Stomach (tissue), 9 donors: Measurements from ENCODE around the gene CARHSP1. TPM values are rescaled to one million over a fixed set of nuclear protein-coding genes. Genes with fewer than 3 reads are reported as not detected.
A peak's percentile ranks its signal among the peaks of the same experiment; 100 is the strongest.

Source experiments
- DNase-seq, 2 donors: peaks; one replicate each; pipeline versions ENCODE4 v3.0.0 to v3.0.0-alpha.2; 2013 to 2019
- H3K27ac ChIP-seq, 5 donors: fragments of 200-600 bp in 4 of 5; sonication (generic) in 4 of 5; one replicate each; pipeline ENCODE4 v1.5.1; 2013 to 2019; ENCODE audit warnings: mild to moderate bottlenecking in 1 of 5, moderate library complexity in 1 of 5
- H3K27me3 ChIP-seq, 3 donors: fragments of 200-600 bp; sonication (generic); one replicate each; pipeline ENCODE4 v1.5.1; 2017 to 2019; ENCODE audit warnings: mixed run types in 1 of 3
- H3K36me3 ChIP-seq, 4 donors: fragments of 200-600 bp; sonication (generic); 1 replicate in 3 of 4; 2 replicates in 1 of 4; pipeline ENCODE4 v1.5.1; 2016 to 2019
- H3K4me1 ChIP-seq, 4 donors: fragments of 200-600 bp; sonication (generic); one replicate each; pipeline ENCODE4 v1.5.1; 2016 to 2019
- H3K4me3 ChIP-seq, 4 donors: fragments of 200-600 bp; sonication (generic) in 3 of 4; one replicate each; pipeline ENCODE4 v1.5.1; 2016 to 2019; ENCODE audit warnings: mild to moderate bottlenecking in 1 of 4
- H3K9me3 ChIP-seq, 4 donors: fragments of 200-600 bp; sonication (generic); one replicate each; pipeline ENCODE4 v1.5.1; 2016 to 2019
- CTCF ChIP-seq, 7 experiments: fragments of 450-650 bp in 4 of 7; fragments of 200-600 bp in 3 of 7; sonication (generic) in 3 of 7; IDR thresholded peaks; one replicate each; pipeline ENCODE4 v1.5.1; 2016 to 2019; ENCODE audit warnings: antibody characterized with exemption in 7 of 7, control low read depth in 2 of 7, mild to moderate bottlenecking in 1 of 7
- EP300 ChIP-seq: sonication (generic); formaldehyde crosslinking; IDR thresholded peaks from one replicate; pipeline ENCODE4 v1.6.1; 2017; ENCODE audit warnings: antibody characterized with exemption
- POLR2A ChIP-seq, 4 donors: fragments of 450-650 bp; IDR thresholded peaks; one replicate each; pipeline ENCODE4 v1.6.1; 2016; ENCODE audit warnings: antibody characterized with exemption in 4 of 4, control low read depth in 2 of 4, mild to moderate bottlenecking in 1 of 4, moderate library complexity in 1 of 4
- POLR2AphosphoS5 ChIP-seq, 3 donors: sonication (generic); formaldehyde crosslinking; IDR thresholded peaks; one replicate each; pipeline ENCODE4 v1.6.1; 2016; ENCODE audit warnings: antibody characterized with exemption in 3 of 3
- WGBS, 5 donors: extraction: QIAGEN DNeasy Blood & Tissue Kit in 3 of 5; methylation state at CpG; one replicate each; pipeline versions ENCODE4 v1.1.5 to v1.1.7; 2013 to 2018; 5-methylcytosine and 5-hydroxymethylcytosine counted together
- intact Hi-C: fragments of 100-400 bp; cut with DNase I; formaldehyde crosslinking; loops from one replicate; pipeline ENCODE4 v1.15.1; 2023; ENCODE audit warnings: low total_unique reads
- polyA plus RNA-seq, 3 donors: library from polyadenylated mRNA; stranded (reverse); fragments of 200-250 nt; gene quantifications; one replicate each; pipeline ENCODE4 v1.2.3, GENCODE V29; 2013
- total RNA-seq, 5 donors: library from RNA; depleted of rRNA; stranded (reverse); fragments of >200 nt; gene quantifications; one replicate each; pipeline versions ENCODE4 v1.1.0 to v1.2.3, GENCODE V29; 2014 to 2016
- donor health status: healthy with polysubstance abuse.
- donor health status: Bipolar disorder and iron deficiency.
- donor health status: healthy.

Gene CARHSP1
- total and polyA plus RNA-seq, 8 donors = 2.0 to 190 (median 58.5) TPM

GRCh38 chr16:8888951-8889892 is 20.4 kb upstream of the CARHSP1 start:
- intact Hi-C loops = loop anchor here (10.0 kb wide), 2 partner anchors 84 to 324 kb away; no protein-coding TSS in a partner anchor
- no peak for TF ChIP-seq POLR2A (IDR thresholded peaks at IDR 0.05)
- TF ChIP-seq CTCF (IDR thresholded peaks at IDR 0.05) = no peak
- no peak for TF ChIP-seq EP300
- Histone ChIP-seq H3K27me3 (peaks cover 0 to 9% (median 0%) of the 10 kb centered on the region in 3 donors), H3K36me3 (peaks cover 25 to 65% (median 57%) of the 10 kb centered on the region in 4 donors), H3K9me3 (no peaks in the 10 kb centered on the region), H3K4me3 (no peak overlapping the region), H3K4me1 (peaks cover 16 to 38% (median 28%) of the 10 kb centered on the region in 4 donors), H3K27ac (no peak overlapping the region)
- 75 to 88% (median 81%) methylated on average over 12 to 23 of the region's 23 CpGs for WGBS, 5 donors
- no peak for DNase-seq

GRCh38 chr16:8887952-8888560 is 19.2 kb upstream of the CARHSP1 start:
- Histone ChIP-seq H3K27me3 (peaks cover 0 to 15% (median 0%) of the 10 kb centered on the region in 3 donors), H3K4me1 (peaks cover 18 to 41% (median 31%) of the 10 kb centered on the region in 4 donors), H3K4me3 (no peak overlapping the region), H3K27ac (peak overlapping the region in 1 of 5 donors; percentile 21), H3K36me3 (peaks cover 13 to 53% (median 45%) of the 10 kb centered on the region in 4 donors), H3K9me3 (no peaks in the 10 kb centered on the region)
- intact Hi-C loops = loop anchor here (10.0 kb wide), 2 partner anchors 83 to 323 kb away; no protein-coding TSS in a partner anchor
- 59 to 77% (median 73%) methylated on average over 9 to 16 of the region's 16 CpGs for WGBS, 5 donors
- TF ChIP-seq EP300 (no peak), POLR2AphosphoS5 (IDR thresholded peaks at IDR 0.05) (peak in 1 of 3 donors; percentile 2)
- DNase-seq = peak in 1 of 2 donors; percentile 48

GRCh38 chr16:8887431-8887765 is 18.6 kb upstream of the CARHSP1 start:
- no peak overlapping the region for H3K27ac ChIP-seq
- H3K9me3 ChIP-seq = no peaks in the 10 kb centered on the region
- H3K27me3 ChIP-seq = peaks cover 0 to 22% (median 0%) of the 10 kb centered on the region in 3 donors
- intact Hi-C loops = loop anchor here (10.0 kb wide), 2 partner anchors 83 to 323 kb away; no protein-coding TSS in a partner anchor
- peaks cover 18 to 41% (median 31%) of the 10 kb centered on the region in 4 donors for H3K4me1 ChIP-seq
- no peak for DNase-seq
- no peak overlapping the region for H3K4me3 ChIP-seq
- peaks cover 13 to 47% (median 39%) of the 10 kb centered on the region in 4 donors for H3K36me3 ChIP-seq
- TF ChIP-seq POLR2AphosphoS5 (IDR thresholded peaks at IDR 0.05) = no peak
- no peak for TF ChIP-seq EP300
- no peak for TF ChIP-seq CTCF (IDR thresholded peaks at IDR 0.05)
- no peak for TF ChIP-seq POLR2A (IDR thresholded peaks at IDR 0.05)
- 82 to 94% (median 88%) methylated on average over 6 of the region's 6 CpGs for WGBS, 5 donors

GRCh38 chr16:8886593-8887430 is 18.0 kb upstream of the CARHSP1 start:
- H3K36me3 ChIP-seq = peaks cover 13 to 41% (median 33%) of the 10 kb centered on the region in 4 donors
- TF ChIP-seq CTCF (IDR thresholded peaks at IDR 0.05) (no peak), EP300 (no peak), POLR2AphosphoS5 (IDR thresholded peaks at IDR 0.05) (no peak), POLR2A (IDR thresholded peaks at IDR 0.05) (no peak)
- no peak for DNase-seq
- WGBS, 5 donors = 61 to 68% (median 65%) methylated on average over 19 of the region's 19 CpGs
- no peaks in the 10 kb centered on the region for H3K9me3 ChIP-seq
- H3K27ac ChIP-seq = no peak overlapping the region
- H3K27me3 ChIP-seq = peaks cover 0 to 26% (median 0%) of the 10 kb centered on the region in 3 donors
- intact Hi-C loops = loop anchor here (10.0 kb wide), 2 partner anchors 82 to 322 kb away; no protein-coding TSS in a partner anchor
- no peak overlapping the region for H3K4me3 ChIP-seq
- H3K4me1 ChIP-seq = peaks cover 18 to 41% (median 31%) of the 10 kb centered on the region in 4 donors
